Heart right ventricle (tissue), 16 donors: ENCODE data around the gene CHST15. TPM values are rescaled to one million over a fixed set of nuclear protein-coding genes. Genes with fewer than 3 reads are reported as not detected.

Experiments used
- ATAC-seq, 8 donors: fragments of 200-7000 bp; cut with Tn5 transposase; one replicate each; pipeline ENCODE4 v1.9.1; 2020; ENCODE audit warnings: mild to moderate bottlenecking in 8 of 8, moderate library complexity in 8 of 8, moderate number of reproducible peaks in 1 of 8
- DNase-seq, 2 donors: peaks; one replicate each; pipeline ENCODE4 v3.0.0-alpha.2; 2020
- H3K27ac ChIP-seq, 10 donors: fragments of 200-600 bp; sonication (generic) in 2 of 10; one replicate each; pipeline versions ENCODE4 v1.5.0 to v1.8.0; 2020 to 2022; ENCODE audit warnings: mild to moderate bottlenecking in 3 of 10
- H3K27me3 ChIP-seq, 7 donors: fragments of 200-600 bp; one replicate each; pipeline ENCODE4 v1.8.0; 2021 to 2022; ENCODE audit warnings: mild to moderate bottlenecking in 2 of 7
- H3K36me3 ChIP-seq, 9 donors: fragments of 200-600 bp; sonication (generic) in 1 of 9; one replicate each; pipeline versions ENCODE4 v1.5.0 to v1.8.0; 2020 to 2022; ENCODE audit warnings: mild to moderate bottlenecking in 2 of 9
- H3K4me1 ChIP-seq, 9 donors: fragments of 200-600 bp; sonication (generic) in 1 of 9; one replicate each; pipeline versions ENCODE4 v1.5.0 to v1.8.0; 2020 to 2022; ENCODE audit warnings: mild to moderate bottlenecking in 4 of 9
- H3K4me3 ChIP-seq, 10 donors: fragments of 200-600 bp; sonication (generic) in 2 of 10; one replicate each; pipeline versions ENCODE4 v1.5.0 to v1.8.0; 2020 to 2022; ENCODE audit warnings: mild to moderate bottlenecking in 7 of 10, moderate library complexity in 2 of 10
- H3K9me3 ChIP-seq, 11 donors: fragments of 200-600 bp in 10 of 11; sonication (generic) in 2 of 11; one replicate each; pipeline versions ENCODE4 v1.5.0 to v1.8.0; 2013 to 2022; ENCODE audit warnings: mild to moderate bottlenecking in 2 of 11, control low read depth in 1 of 11, moderate library complexity in 1 of 11
- CTCF ChIP-seq, 9 donors: fragments of 200-600 bp; sonication (generic) in 2 of 9; IDR thresholded peaks; one replicate each; pipeline versions ENCODE4 v1.5.0 to v1.8.0; 2021 to 2022; ENCODE audit warnings: antibody characterized with exemption in 9 of 9, mild to moderate bottlenecking in 5 of 9, moderate library complexity in 1 of 9
- WGBS, 2 donors: extraction: QIAGEN DNeasy Blood & Tissue Kit; methylation state at CpG; one replicate each; pipeline ENCODE4 v1.1.7; 2013; ENCODE audit warnings: inconsistent platforms in 1 of 2; 5-methylcytosine and 5-hydroxymethylcytosine counted together
- intact Hi-C, 10 donors: fragments of 100-400 bp; cut with DNase I; formaldehyde crosslinking; loops; one replicate each; pipeline versions ENCODE4 v1.11.1 to v1.14.2; 2022
- polyA plus RNA-seq, 2 donors: library from polyadenylated mRNA; stranded (reverse); fragments of 200-250 nt; gene quantifications; one replicate each; pipeline ENCODE4 v1.2.3, GENCODE V29; 2013
- total RNA-seq, 10 donors: library from RNA; stranded (reverse); fragmentation: NEBNext Ultra II Directional in 3 of 10; extraction: Animal tissue kit (Norgen Biotek cat#: 25700) in 3 of 10; gene quantifications; one replicate each; pipeline versions ENCODE4 v1.2.1 to v1.2.4, GENCODE V29; 2021 to 2023
- donor health status: Arrhythmogenic right ventricular cardiomyopathy.
- donor health status: ischemic (EF 13 %, LVEDD 7.1; RV severe dilation, severe dysfunction).
- donor health status: healthy with polysubstance abuse.
- donor health status: DM: no; HTN: yes; CAD: no.
- donor health status: DM: no; HTN: no; CAD: no.
- donor health status: ischemic (EF 25% LVEDD 6.9; RV normal size, moderate dysfunction).
- donor health status: ischemic (EF 25% LVEDD 5.7; RV mildly dilated, moderate dysfunction).
- donor health status: healthy.
- donor health status: DM: yes; HTN: yes; CAD: no.
- donor health status: Ischemic cardiomyopathy.
- donor health status: ischemic (EF 35%, LVEDD 5.7; RV mildly dilated, moderate dysfunction).
- donor health status: nonischemic (EF 11% LVEDD 7.7; RV severe dilation, severe dysfunction).
- donor health status: DM: yes; HTN: yes; CAD: no.
- donor health status: PGD.
- donor health status: ischemic (EF 29% LVEDD 5.4; RV normal size, mild dysfunction).
- donor health status: nonischemic (EF 23%, LVEDD 6.1; RV moderate dilation, normal function).

Gene CHST15
- total and polyA plus RNA-seq, 12 donors = 1.3 to 16.7 (median 4.8) TPM

GRCh38 chr10:124066781-124067714 lies 26.4 kb downstream of the CHST15 start:
- Histone ChIP-seq H3K27ac (peak overlapping the region in 1 of 10 donors; percentile 71), H3K4me1 (peaks cover 2 to 69% (median 9%) of the 10 kb centered on the region in 9 donors)
- ATAC-seq = peak in 4 of 8 donors; percentile 34 to 44 (median 38)

DNA sequence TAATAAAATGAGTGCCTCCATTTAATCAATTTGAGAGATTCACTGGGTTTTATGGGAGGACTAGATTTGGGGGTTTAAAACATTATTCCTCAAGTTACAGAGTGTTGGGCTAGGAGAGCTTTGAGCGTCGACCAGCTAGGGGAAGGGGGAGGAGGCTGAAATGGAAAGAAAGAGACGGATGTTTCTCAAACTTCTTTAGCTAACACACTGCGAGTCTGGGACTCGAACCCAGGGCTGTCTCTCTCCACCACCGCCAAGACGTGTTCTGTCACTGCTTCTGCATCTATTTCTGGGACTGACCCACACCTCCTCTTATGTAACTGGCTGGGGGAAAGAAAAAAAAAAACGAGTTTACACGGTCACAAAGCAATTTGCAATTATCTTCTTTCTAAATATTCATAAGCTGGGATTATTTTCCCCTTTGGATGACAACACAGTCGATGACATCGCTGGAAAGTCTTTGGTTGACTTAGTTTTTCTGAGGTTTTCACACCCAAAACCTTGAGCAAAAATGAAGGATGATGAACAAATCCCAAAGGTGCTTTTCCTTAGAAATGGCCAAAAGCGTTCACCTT lies 27.2 kb downstream of the CHST15 start:
- DNase-seq (no peak), ATAC-seq (no peak)
- peaks cover 0 to 10% (median 0%) of the 10 kb centered on the region in 9 donors for H3K36me3 ChIP-seq
- no peaks in the 10 kb centered on the region for H3K9me3 ChIP-seq
- no peak overlapping the region for H3K4me3 ChIP-seq
- peak overlapping the region in 1 of 10 donors; percentile 1 for H3K27ac ChIP-seq
- peaks cover 0 to 21% (median 11%) of the 10 kb centered on the region in 7 donors for H3K27me3 ChIP-seq
- no peak for TF ChIP-seq CTCF (IDR thresholded peaks at IDR 0.05)
- intact Hi-C loops = no loop called here
- WGBS, 2 donors = 50 to 57% methylated on average over 12 of the region's 12 CpGs
- H3K4me1 ChIP-seq = peaks cover 2 to 65% (median 9%) of the 10 kb centered on the region in 9 donors

More at GRCh38 chr10:124066781-124067714, 26.4 kb downstream of the CHST15 start:
- TF ChIP-seq CTCF (IDR thresholded peaks at IDR 0.05) = no peak
- no peak for DNase-seq
- H3K4me3 ChIP-seq = no peak overlapping the region
- intact Hi-C loops = no loop called here
- H3K9me3 ChIP-seq = no peaks in the 10 kb centered on the region
- peaks cover 0 to 21% (median 11%) of the 10 kb centered on the region in 7 donors for H3K27me3 ChIP-seq
- H3K36me3 ChIP-seq = peaks cover 0 to 6% (median 0%) of the 10 kb centered on the region in 9 donors
- WGBS, 2 donors = 47 to 52% methylated on average over 12 of the region's 12 CpGs

DNA sequence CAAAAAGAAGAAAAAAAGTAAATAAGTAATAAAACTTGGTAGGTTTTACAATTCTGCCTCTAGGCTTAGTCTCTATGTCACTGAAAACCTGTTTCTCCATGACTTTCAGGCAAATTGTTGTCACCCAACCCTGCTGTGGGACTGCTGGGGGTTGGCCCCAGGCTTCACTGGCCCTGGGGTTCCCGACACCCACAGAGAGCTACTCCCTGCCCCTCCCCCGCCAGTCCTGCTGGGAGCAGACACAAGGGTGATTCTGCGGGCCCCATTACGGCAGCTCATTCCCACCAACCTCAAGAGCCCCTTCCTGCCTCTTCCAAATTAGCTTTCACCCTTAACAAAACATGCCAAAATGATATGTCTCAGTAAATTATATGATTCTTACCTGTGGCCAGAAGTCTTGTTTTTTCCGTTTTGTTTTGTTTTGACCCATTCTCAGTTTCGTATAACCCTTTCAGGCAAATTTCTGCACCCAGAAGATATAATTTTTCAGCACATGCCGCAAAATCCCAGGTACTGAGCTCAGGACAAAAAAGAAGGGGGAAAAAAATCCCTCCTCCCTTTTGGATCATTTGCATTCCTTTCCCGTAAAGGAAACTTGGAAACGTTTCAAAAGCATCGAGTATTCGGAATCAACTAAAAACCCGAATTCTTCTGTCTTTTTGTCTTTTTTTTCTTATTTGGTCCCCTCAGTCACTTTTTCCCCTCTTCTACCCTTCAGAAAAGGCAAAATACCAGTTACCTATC lies 27.8 kb downstream of the CHST15 start:
- WGBS, 2 donors = 58 to 64% methylated on average over 12 of the region's 12 CpGs
- Histone ChIP-seq H3K4me3 (no peak overlapping the region), H3K27me3 (peaks cover 0 to 21% (median 11%) of the 10 kb centered on the region in 7 donors), H3K27ac (peak overlapping the region in 1 of 10 donors; percentile 81), H3K9me3 (no peaks in the 10 kb centered on the region), H3K36me3 (peaks cover 0 to 11% (median 0%) of the 10 kb centered on the region in 9 donors), H3K4me1 (peaks cover 2 to 65% (median 9%) of the 10 kb centered on the region in 9 donors)
- DNase-seq (no peak), ATAC-seq (no peak)
- intact Hi-C loops = no loop called here
- no peak for TF ChIP-seq CTCF (IDR thresholded peaks at IDR 0.05)

GRCh38 chr10:124064676-124065075 lies 28.7 kb downstream of the CHST15 start:
- no peak overlapping the region for H3K4me3 ChIP-seq
- WGBS, 2 donors = 78 to 80% methylated on average over 6 of the region's 6 CpGs

More at GRCh38 chr10:124064676-124065075, 28.7 kb downstream of the CHST15 start:
- no peaks in the 10 kb centered on the region for H3K9me3 ChIP-seq
- intact Hi-C loops = no loop called here
- no peak for DNase-seq
- H3K4me1 ChIP-seq = peaks cover 2 to 65% (median 9%) of the 10 kb centered on the region in 9 donors
- peaks cover 0 to 21% (median 11%) of the 10 kb centered on the region in 7 donors for H3K27me3 ChIP-seq
- peaks cover 0 to 19% (median 0%) of the 10 kb centered on the region in 9 donors for H3K36me3 ChIP-seq
- peak overlapping the region in 1 of 10 donors; percentile 81 for H3K27ac ChIP-seq
- no peak for TF ChIP-seq CTCF (IDR thresholded peaks at IDR 0.05)
- ATAC-seq = no peak
